Islet of Langerhans (tissue), 1 donor: Measurements from ENCODE around the gene SFXN5.

Experiments used
- FAIRE-seq: peaks from one replicate; lab custom pipeline; 2011; peaks lifted over from hg19 to GRCh38; lab: Jason Lieb, UNC

Gene SFXN5

DNA sequence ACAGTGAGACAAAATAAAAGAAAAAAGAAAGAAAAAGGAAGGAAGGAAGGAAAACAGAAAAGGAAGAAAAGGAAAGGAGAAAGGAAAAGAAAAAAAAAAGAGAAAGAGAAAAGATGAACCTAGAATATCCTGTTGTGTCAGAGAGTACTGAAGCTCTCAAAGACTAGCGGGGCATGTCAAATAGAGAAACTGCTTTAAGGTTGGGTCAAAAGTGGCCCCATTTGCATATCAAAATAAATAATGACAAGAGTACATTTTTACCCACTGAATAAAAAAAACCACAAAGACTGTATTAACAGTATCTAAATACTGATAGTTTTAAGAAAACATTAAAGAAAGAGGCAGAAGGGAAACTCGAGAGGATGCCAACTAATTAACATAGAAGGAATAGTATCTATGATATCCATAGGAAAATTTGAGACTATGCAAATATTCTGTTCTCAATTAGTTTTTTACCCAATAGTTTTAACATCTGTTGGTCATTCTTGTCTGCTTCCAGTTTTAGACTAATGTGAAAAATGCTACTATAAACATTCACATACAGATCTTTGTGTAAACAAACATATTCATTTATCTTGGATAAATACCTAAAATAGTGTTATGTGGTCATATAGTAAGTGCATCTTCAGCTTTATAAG is 53.2 kb downstream of the SFXN5 start:
- no peak for FAIRE-seq

DNA sequence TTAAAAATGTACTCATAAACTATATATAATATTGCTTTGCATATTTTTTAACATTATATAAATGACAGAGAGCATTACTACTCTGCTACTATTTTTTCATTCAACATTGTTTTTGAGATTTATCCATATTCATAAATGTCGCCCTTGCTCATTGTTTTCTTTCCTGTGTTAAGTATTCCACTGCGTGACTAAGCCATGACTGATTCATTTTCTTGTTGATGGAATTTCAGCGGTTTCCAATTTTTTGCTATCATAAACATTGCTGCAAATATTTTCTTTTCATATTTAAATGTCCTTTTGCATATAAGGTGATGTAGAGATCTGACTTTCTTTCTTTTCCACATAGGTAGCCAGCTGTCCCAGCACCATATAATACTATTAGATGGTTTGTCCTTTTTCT is 57.6 kb downstream of the SFXN5 start:
- FAIRE-seq: no peak

DNA sequence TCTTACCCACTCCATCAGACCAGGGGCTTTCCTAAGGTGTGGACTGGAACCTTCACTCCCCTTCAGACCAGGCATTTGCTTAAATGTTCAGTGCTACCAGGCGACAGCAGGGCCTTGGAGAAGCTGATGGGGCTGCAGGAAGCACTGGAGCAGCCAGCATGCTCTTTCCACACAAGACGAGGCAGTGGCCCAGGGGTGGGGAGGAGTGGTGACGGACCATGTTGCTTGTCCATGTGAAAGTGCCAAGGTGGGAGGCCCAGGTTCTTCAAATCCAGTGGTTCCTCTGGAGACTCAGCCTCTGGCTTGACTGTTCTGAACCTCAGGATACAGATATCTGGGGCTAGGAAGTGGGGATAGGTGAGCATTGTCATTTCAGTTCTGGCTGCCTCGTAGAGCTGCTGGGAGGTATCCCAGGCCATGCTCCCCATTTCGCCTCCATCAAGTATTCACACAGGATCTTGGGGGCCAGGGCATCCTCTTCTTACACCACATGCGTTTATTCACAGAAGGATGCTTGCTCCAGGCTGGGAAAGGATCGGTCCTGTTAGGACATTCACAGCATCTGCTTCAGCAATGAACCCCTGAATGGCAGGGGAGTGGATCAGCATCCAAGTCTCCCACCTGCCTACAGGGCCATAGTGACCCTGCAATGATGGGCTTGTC is 62.2 kb downstream of the SFXN5 start:
- no peak for FAIRE-seq

DNA sequence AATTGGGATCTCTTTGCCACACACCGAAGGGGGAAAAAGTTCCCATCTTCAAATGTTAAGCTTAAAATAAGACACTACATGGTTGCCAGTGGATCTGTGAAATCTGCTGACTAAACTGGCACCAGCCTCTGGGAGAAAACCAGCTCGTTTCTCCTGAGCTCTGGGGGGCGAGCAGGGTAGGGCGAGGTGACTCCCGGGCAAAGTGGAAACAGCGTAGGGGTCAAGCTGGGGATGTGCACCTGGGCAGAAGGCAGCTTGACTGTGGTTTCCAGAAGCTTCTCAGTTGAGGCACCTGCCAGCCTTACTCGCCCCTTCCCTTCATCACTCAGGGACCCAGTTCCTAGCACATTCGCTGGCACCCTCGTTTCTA is 62.8 kb downstream of the SFXN5 start:
- no peak for FAIRE-seq

- no peak for FAIRE-seq
Observed at GRCh38 chr2:73007991-73008765, 63.3 kb downstream of the SFXN5 start.

GRCh38 chr2:73006969-73007710 is 64.4 kb downstream of the SFXN5 start:
- FAIRE-seq: no peak

DNA sequence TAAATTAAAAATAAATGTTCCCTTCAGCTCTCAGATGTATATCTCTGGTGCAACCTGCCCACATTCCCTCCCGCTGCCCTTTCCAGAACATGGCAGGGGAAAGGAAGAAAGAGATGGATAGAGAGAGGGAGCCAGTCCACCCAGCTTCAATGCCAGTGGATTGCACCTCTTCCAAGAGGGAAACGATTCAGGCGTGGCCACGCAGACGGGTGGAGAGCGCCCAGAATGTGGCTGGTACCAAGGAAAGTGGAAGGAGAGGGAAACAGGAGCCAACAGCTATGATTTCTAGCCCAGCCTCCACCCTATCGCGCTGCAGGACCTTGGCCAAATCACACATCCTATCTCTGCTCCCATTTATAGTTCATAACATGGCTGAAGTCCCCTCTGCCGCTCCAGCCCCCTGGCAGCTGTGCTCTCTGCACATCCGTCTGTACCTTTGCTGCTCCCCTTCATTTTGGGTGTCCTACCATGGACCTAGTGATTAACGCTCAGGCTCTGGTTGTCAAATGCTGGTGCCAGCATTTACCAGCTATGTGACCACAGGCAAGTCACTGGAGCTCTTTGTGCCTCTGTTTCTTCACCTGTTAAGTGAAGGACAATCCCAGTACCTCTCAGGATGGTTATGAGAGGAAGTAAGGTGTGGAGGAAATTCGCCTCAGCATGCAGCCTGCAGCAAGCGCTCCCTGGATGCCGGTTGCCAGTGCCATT is 66.5 kb downstream of the SFXN5 start:
- no peak for FAIRE-seq

- no peak for FAIRE-seq
Observed at GRCh38 chr2:73004466-73004865, 67.0 kb downstream of the SFXN5 start.

- FAIRE-seq: no peak
Observed at GRCh38 chr2:73003027-73003426, 68.5 kb downstream of the SFXN5 start.

DNA sequence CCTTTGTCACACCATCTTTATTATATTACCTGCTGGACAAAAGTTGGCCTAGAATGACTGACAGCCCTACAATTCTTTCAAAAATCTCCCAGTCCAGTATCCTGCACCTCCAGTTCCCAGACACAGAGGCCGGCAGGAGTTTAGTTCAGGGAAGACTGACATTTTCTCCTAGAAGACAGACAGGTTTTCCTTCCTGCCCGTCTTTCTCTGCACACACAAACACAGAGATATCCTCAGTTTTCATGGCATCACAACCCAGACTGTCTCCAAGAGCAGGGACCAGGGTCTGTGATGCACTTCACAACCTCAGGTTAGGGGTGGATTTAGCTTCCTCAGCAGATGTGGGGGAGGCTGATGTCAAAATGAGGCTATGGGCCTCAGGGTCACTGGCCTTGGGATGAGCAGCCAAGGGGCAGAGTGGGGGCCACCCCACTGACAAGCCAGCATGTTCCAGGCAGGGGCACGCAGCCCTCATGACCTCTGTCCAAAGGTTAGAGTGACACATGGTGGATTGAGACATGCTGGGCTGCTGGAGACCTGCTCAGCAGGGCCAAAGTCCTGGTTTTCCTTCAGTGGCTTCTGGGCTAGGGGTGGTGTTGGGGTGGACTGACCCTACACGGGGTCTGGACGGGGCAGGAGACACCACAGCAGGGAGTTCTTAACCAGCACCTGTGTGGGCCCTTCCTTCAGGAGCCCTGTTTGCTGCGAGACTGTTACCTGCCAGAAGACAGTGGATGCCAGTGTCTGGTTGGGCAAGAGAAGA is 70.5 kb downstream of the SFXN5 start:
- FAIRE-seq: no peak

DNA sequence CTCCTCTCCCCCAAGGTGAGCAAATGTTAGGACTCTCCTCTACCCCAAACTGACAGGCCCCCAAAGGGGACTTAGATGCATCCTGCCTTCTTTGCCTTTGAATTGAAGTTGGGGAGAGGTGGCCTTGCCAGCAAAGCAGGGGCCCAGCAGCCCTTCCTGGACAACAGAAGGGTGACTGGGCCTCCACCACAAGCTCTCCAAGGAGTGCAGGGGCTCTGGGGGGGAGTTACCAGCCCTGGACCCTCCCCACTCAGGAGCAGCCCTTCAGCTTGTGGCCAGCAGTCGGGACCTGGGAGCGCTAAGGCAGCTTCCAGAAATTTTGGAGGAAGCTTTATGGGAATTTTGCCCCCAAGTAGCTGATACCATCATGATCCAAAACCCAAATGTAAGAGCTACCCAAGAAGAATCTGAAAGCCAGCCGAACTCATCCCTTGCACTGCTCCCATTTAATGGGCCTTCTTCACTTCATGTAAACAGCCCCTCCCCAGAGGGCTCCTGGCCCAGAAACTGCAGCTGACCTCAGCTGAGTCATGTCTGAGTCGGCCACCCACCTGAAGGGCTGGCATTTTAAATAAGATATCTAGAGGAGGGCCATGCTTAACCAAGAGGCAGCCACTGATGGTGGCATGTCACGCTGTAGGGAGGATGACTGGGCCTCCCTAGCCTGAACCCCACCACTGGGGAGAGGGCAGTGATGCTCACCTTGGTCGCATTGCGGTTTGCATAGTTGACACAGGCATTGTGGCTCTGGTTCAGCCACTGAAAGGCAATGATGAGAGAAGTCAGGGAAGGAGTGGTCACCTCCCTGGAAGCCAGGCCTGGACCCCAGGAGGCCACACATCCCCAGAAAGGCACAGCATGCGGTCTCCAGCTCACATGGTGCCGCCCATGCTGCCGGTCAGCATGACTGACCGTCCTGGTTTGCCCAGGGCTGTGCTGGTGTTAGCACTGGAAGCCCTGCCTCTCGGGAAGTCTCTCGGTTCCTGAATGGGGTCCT is 71.5 kb downstream of the SFXN5 start:
- FAIRE-seq: no peak

DNA sequence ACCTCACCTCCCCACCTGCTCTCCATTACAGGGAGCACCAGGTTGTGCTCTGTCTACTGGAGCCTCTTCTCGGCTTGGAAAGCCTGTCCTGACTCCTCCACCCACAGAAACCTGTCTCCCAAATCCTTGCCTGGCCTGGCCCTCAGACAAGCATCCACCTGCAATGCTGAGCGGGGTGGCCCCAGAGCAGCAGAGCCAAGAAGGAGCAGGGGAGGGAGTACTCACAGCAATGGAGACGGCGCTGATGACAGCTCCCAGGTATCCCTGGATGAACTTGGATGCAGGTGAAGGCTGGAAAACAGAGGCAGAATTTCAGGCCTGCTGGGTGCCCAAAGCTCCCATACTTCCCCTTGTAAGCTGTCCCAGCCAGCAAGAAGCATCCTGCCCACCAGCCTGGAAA is 72.8 kb downstream of the SFXN5 start:
- no peak for FAIRE-seq

DNA sequence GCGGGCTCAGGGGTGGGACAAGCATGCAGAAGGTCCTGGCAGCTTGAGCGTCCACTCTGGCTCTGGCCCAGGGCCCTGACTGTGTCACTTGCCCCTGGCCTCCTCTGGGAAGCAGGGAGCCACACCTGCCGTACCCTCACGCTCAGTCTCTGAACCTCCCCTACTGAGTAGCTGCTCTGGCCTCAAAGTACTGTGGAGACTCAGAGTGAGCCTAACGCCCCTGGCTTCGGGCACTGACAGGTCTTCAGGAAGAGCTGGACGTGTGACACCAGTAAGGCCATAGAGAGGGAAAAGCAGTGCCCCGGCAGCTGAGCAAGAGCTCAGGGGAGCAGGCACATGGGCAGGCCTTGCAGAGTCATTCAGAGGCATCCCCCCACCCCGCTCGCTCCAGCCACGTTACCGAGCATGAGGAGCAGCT is 73.3 kb downstream of the SFXN5 start:
- no peak for FAIRE-seq

DNA sequence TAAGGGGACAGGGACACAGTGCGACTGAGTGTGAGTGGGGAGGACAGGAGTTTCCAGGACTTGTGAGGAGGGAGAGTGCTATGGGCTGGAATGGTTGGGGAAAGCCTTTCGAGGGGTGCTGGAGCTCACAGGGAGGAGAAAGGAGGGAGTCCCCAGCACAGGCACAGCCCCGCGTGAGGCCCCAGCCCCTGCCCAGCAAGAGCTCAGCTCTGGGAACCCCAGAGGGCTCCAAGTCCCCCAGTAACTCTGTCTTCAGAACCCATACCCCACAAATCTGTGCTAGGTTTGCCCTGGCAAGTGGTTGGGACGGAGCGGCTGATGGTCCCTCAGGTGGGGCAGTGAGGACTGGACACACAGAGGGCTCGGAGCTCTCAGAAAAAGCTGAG is 75.4 kb downstream of the SFXN5 start:
- no peak for FAIRE-seq

DNA sequence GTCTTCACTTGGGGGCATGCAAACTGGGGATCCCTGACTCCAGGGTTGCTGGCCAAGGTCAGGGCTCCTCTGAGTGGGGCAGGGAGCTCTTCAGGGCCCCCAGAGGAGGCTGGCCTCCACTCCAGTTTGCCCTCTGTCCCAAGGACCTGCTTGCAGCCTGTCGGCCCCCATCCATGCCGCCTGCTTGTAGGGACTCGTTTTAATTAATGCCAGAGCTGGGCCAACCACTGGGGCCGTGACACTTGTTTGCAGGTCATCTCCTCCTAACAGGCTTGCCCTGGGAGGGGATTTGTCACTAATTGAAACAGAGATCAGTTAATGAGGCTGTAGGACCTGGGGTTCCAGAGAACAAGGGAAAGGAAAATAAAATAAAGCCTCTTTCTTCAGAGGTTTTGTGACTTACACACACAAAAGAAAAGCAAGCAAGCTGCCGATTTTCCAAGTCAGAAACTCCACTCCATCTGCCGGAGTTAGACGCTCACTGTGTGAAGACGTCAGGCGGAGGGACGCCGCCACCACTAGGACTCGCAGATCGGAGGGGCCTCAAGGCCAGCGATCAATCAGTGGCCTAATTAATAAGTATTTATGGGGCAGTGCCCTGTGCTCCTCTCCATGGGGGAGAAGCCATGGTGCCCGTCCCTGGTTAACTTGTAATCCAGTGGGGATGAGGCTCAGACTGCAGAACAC is 75.9 kb downstream of the SFXN5 start:
- FAIRE-seq: no peak

DNA sequence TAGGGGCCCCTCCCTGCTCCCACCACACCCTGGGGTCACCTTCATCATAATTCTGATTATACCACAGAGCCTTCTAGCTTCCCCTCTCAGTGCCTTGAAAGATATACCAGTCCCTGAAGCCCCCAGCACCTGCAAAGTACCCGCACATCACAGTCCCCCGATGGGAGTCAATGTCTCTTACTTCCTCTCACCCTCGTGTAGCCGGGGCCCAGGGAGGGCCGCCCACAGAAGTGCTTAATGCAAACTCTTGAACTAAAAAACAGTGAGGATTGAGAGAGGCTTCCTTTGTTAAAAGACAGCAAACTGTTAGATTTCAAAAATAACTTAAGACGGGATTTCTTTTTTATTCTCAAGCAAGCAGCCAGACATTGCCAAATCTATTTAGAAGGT is 76.5 kb downstream of the SFXN5 start:
- FAIRE-seq: no peak

- FAIRE-seq: no peak
Observed at GRCh38 chr2:72994282-72994990, 77.1 kb downstream of the SFXN5 start.

GRCh38 chr2:72993933-72994280 is 77.6 kb downstream of the SFXN5 start:
- FAIRE-seq: no peak
